IMR-90 (cell line): ENCODE measurements around the gene CCL5. TPM values are rescaled to one million over a fixed set of nuclear protein-coding genes. Genes with fewer than 3 reads are reported as not detected.

Source experiments
- ATAC-seq: fragments of 200-7000 bp; cut with Tn5 transposase; 2 replicates; pipeline ENCODE4 v1.9.1; 2020; ENCODE audit warnings: low read depth, mild to moderate bottlenecking, moderate library complexity
- BruUV-seq: library from RNA; stranded (reverse); fragments of 400-500 nt; replicated peaks from 2 replicates; lab custom pipeline; 2021; lab: Mats Ljungman, UMichigan
- CTCF ChIA-PET: fragments of 300-600 bp; formaldehyde crosslinking; extraction: SDS; loops from one replicate; lab custom pipeline; 2021; ENCODE audit warnings: antibody characterized with exemption; lab: Yijun Ruan, JAX
- POLR2A ChIA-PET: fragments of 300-600 bp; sonication (Branson Sonifier 250); formaldehyde crosslinking; loops from one replicate; lab custom pipeline; 2022; ENCODE audit warnings: antibody characterized with exemption; ENCODE audit not compliant: unreplicated experiment; lab: Charles Lee
- DNase-seq: peaks from one replicate; pipeline ENCODE4 v3.0.0; 2013
- H2AFZ ChIP-seq: replicated peaks from 2 replicates; pipeline ENCODE3; 2013; ENCODE audit warnings: low read length, mild to moderate bottlenecking; ENCODE audit not compliant: poor library complexity
- H2AK5ac ChIP-seq: 2 replicates; pipeline ENCODE4 v1.6.1; 2013; ENCODE audit warnings: low read depth, low read length, inconsistent platforms
- H2AK9ac ChIP-seq: replicated peaks from 2 replicates; pipeline ENCODE3; 2013; ENCODE audit warnings: mild to moderate bottlenecking, low read depth, low read length, moderate library complexity; ENCODE audit not compliant: poor library complexity
- H2BK120ac ChIP-seq: 2 replicates; pipeline ENCODE4 v1.6.1; 2013; ENCODE audit warnings: low read depth, low read length, inconsistent platforms
- H2BK15ac ChIP-seq: 3 replicates; pipeline ENCODE4 v1.6.1; 2013; ENCODE audit warnings: low read depth, low read length, inconsistent platforms
- H2BK20ac ChIP-seq: 2 replicates; pipeline ENCODE4 v1.6.1; 2013; ENCODE audit warnings: low read depth, mild to moderate bottlenecking, inconsistent platforms, low read length, moderate library complexity
- H2BK5ac ChIP-seq: 2 replicates; pipeline ENCODE4 v1.6.1; 2013; ENCODE audit warnings: mild to moderate bottlenecking, low read depth, low read length, inconsistent platforms; ENCODE audit not compliant: poor library complexity, severe bottlenecking
- H3K14ac ChIP-seq: replicated peaks from 2 replicates; pipeline ENCODE4 v1.6.1; 2013; ENCODE audit warnings: low read depth, low read length, inconsistent platforms
- H3K18ac ChIP-seq: 2 replicates; pipeline ENCODE4 v1.6.1; 2013; ENCODE audit warnings: low read depth, low read length, control low read depth
- H3K23ac ChIP-seq: 2 replicates; pipeline ENCODE4 v1.6.1; 2013; ENCODE audit warnings: low read depth, low read length, inconsistent platforms
- H3K27ac ChIP-seq: 2 replicates; pipeline ENCODE4 v1.5.1; 2013; ENCODE audit warnings: mild to moderate bottlenecking, control low read depth, low read length; ENCODE audit not compliant: insufficient read depth
- H3K27me3 ChIP-seq: 2 replicates; pipeline ENCODE4 v1.6.1; 2013; ENCODE audit warnings: low read length; ENCODE audit not compliant: control insufficient read depth, insufficient read depth
- H3K36me3 ChIP-seq: 2 replicates; pipeline ENCODE4 v1.6.1; 2013; ENCODE audit warnings: low read length, mixed read lengths; ENCODE audit not compliant: control insufficient read depth, insufficient read depth
- H3K4ac ChIP-seq: 2 replicates; pipeline ENCODE4 v1.6.1; 2013; ENCODE audit warnings: low read depth, low read length, inconsistent platforms
- H3K4me1 ChIP-seq: 2 replicates; pipeline ENCODE4 v1.6.1; 2013; ENCODE audit warnings: low read length, mixed read lengths; ENCODE audit not compliant: control insufficient read depth, insufficient read depth
- H3K4me2 ChIP-seq: 2 replicates; pipeline ENCODE4 v1.6.1; 2013; ENCODE audit warnings: low read depth, mild to moderate bottlenecking, control low read depth, low read length, moderate library complexity
- H3K4me3 ChIP-seq: 2 replicates; pipeline ENCODE4 v1.5.1; 2013; ENCODE audit warnings: low read depth, mild to moderate bottlenecking, control low read depth, low read length, moderate library complexity; ENCODE audit not compliant: insufficient read depth
- H3K56ac ChIP-seq: 2 replicates; pipeline ENCODE4 v1.6.1; 2013; ENCODE audit warnings: low read length, inconsistent platforms; ENCODE audit not compliant: insufficient read depth; ENCODE audit errors: extremely low read depth
- H3K79me1 ChIP-seq, 2 experiments: 2 replicates each; pipeline ENCODE4 v1.6.1; 2013; ENCODE audit warnings: low read length in 2 of 2, inconsistent platforms in 1 of 2, low read depth in 1 of 2
- H3K9ac ChIP-seq: 2 replicates; pipeline ENCODE4 v1.6.1; 2013; ENCODE audit warnings: low read depth, low read length, control low read depth
- H3K9me1 ChIP-seq: 2 replicates; pipeline ENCODE4 v1.6.1; 2013; ENCODE audit warnings: low read length, inconsistent platforms; ENCODE audit not compliant: insufficient read depth
- H3K9me3 ChIP-seq: 2 replicates; pipeline ENCODE4 v1.6.1; 2013; ENCODE audit warnings: low read length; ENCODE audit not compliant: control insufficient read depth, insufficient read depth
- H4K20me1 ChIP-seq: 2 replicates; pipeline ENCODE4 v1.6.1; 2013; ENCODE audit warnings: low read length, inconsistent platforms; ENCODE audit not compliant: insufficient read depth
- H4K5ac ChIP-seq: 2 replicates; pipeline ENCODE4 v1.6.1; 2013; ENCODE audit warnings: mild to moderate bottlenecking, low read depth, low read length, control low read depth
- H4K8ac ChIP-seq, 2 experiments: 2 replicates each; pipeline ENCODE4 v1.6.1; 2013; ENCODE audit warnings: low read depth in 2 of 2, low read length in 2 of 2, control low read depth in 1 of 2, inconsistent platforms in 1 of 2
- H4K91ac ChIP-seq: 2 replicates; pipeline ENCODE4 v1.6.1; 2013; ENCODE audit warnings: low read depth, low read length, inconsistent platforms; ENCODE audit not compliant: insufficient read depth
- BHLHE40 ChIP-seq: fragments of 150-350 bp; IDR thresholded peaks from 2 replicates; pipeline ENCODE4 v1.6.1; 2016; ENCODE audit warnings: mild to moderate bottlenecking, low read depth, low read length
- CEBPB ChIP-seq: IDR thresholded peaks from 2 replicates; pipeline ENCODE4 v1.6.1; 2012; ENCODE audit warnings: low read depth, low read length, improper control_type of control experiment
- CHD1 ChIP-seq: IDR thresholded peaks from 2 replicates; pipeline ENCODE4 v1.6.1; 2012; ENCODE audit warnings: low read depth, low read length, improper control_type of control experiment
- FOS ChIP-seq: fragments of 150-350 bp; IDR thresholded peaks from 2 replicates; pipeline ENCODE4 v1.6.1; 2016; ENCODE audit warnings: low read depth, low read length
- MAFK ChIP-seq: IDR thresholded peaks from 2 replicates; pipeline ENCODE4 v1.6.1; 2012; ENCODE audit warnings: low read depth, low read length, improper control_type of control experiment
- MAZ ChIP-seq: IDR thresholded peaks from 2 replicates; pipeline ENCODE4 v1.6.1; 2012; ENCODE audit warnings: low read depth, mild to moderate bottlenecking, low read length, improper control_type of control experiment, moderate library complexity, borderline replicate concordance
- MXI1 ChIP-seq: IDR thresholded peaks from 2 replicates; pipeline ENCODE4 v1.6.1; 2012; ENCODE audit warnings: low read depth, mild to moderate bottlenecking, low read length, moderate library complexity, borderline replicate concordance
- NFE2L2 ChIP-seq: fragments of 150-350 bp; IDR thresholded peaks from 2 replicates; pipeline ENCODE4 v1.6.1; 2016; ENCODE audit warnings: low read depth, mild to moderate bottlenecking, low read length
- POLR2A ChIP-seq: IDR thresholded peaks from 2 replicates; pipeline ENCODE4 v1.6.1; 2012; ENCODE audit warnings: mild to moderate bottlenecking, low read depth, low read length
- RAD21 ChIP-seq: IDR thresholded peaks from 2 replicates; pipeline ENCODE4 v1.6.1; 2012; ENCODE audit warnings: low read length, improper control_type of control experiment
- RCOR1 ChIP-seq: IDR thresholded peaks from 2 replicates; pipeline ENCODE4 v1.6.1; 2012; ENCODE audit warnings: mild to moderate bottlenecking, low read length, improper control_type of control experiment; ENCODE audit not compliant: insufficient replicate concordance
- RFX5 ChIP-seq: IDR thresholded peaks from 2 replicates; pipeline ENCODE4 v1.8.0; 2012; ENCODE audit warnings: low read depth, mild to moderate bottlenecking, low read length, moderate library complexity
- SMC3 ChIP-seq: fragments of 150-350 bp; IDR thresholded peaks from 2 replicates; pipeline ENCODE4 v1.6.1; 2016; ENCODE audit warnings: low read depth, mild to moderate bottlenecking, antibody characterized with exemption, low read length, moderate library complexity
- WGBS, 2 experiments: methylation state at CpG; one replicate each; pipeline versions ENCODE4 v1.1.5 to v1.1.7; 2013; ENCODE audit warnings: missing lambda C conversion rate in 2 of 2; ENCODE audit not compliant: insufficient read length in 1 of 2; ENCODE audit errors: extremely low coverage in 2 of 2; 5-methylcytosine and 5-hydroxymethylcytosine counted together
- dilution Hi-C: fragments of 300-500 bp; cut with HindIII; formaldehyde crosslinking; loops from one replicate; pipeline ENCODE4 v1.14.3; 2018; ENCODE audit warnings: low sequenced_read_pairs; ENCODE audit not compliant: unreplicated experiment
- in situ Hi-C: fragments of 300-500 bp; cut with MboI; formaldehyde crosslinking; loops from 3 replicates; pipeline ENCODE4 v1.14.3; 2019; ENCODE audit warnings: low sequenced_read_pairs, inconsistent platforms, mixed read lengths
- intact Hi-C: fragments of 100-400 bp; cut with micrococcal nuclease; formaldehyde crosslinking; loops from 2 replicates; pipeline ENCODE4 v1.10.0; 2022
- polyA plus RNA-seq, 3 experiments: library from polyadenylated mRNA; depleted of rRNA; stranded (reverse); fragments of >200 nt; gene quantifications; 2 replicates each; pipeline ENCODE4 v1.2.3, GENCODE V29; 2012; ENCODE audit warnings: low replicate concordance in 1 of 3
- total RNA-seq: library from RNA; depleted of rRNA; stranded (reverse); fragments of >200 nt; gene quantifications from 2 replicates; pipeline ENCODE4 v1.2.3, GENCODE V29; 2012
- TF ChIP-seq, protein P1 (sequence below): conservative IDR thresholded peaks from 2 replicates; pipeline ENCODE4 v1.5.1; 2012; ENCODE audit warnings: mild to moderate bottlenecking, low read depth, low read length, improper control_type of control experiment
- TF ChIP-seq, protein P2 (sequence below): fragments of 150-350 bp; IDR thresholded peaks from 2 replicates; pipeline ENCODE4 v1.6.1; 2017; ENCODE audit warnings: mild to moderate bottlenecking, antibody characterized with exemption, low read length, low read depth
- TF ChIP-seq, protein P3 (sequence below): fragments of 150-350 bp; IDR thresholded peaks from 2 replicates; pipeline ENCODE4 v1.6.1; 2016; ENCODE audit warnings: low read depth, mild to moderate bottlenecking, low read length, moderate library complexity, borderline replicate concordance

Gene CCL5
- total and polyA plus RNA-seq, 2 of the 4 experiments (the other 2 are of a cell fraction) = not detected

DNA sequence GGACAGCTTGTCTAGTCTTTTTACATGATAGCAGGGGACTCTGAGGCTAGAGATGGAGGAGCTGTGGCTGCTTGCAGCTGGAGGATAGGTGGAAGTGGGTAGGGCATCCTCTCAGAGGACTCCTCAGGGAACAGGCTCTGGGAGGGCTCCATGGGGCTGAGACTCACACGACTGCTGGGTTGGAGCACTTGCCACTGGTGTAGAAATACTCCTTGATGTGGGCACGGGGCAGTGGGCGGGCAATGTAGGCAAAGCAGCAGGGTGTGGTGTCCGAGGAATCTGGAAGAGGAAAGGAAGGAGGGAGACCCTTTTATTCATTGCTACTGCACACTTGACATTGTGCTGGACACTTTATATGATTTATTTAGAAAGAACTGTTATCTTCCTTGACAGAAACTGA lies 1.8 kb downstream of the CCL5 start:
- no peak overlapping the region for H4K8ac ChIP-seq
- H3K27ac ChIP-seq = no peak overlapping the region
- TF ChIP-seq MXI1 (no peak), FOS (no peak), BHLHE40 (no peak), MAZ (no peak), RCOR1 (no peak), POLR2A (no peak), RAD21 (no peak), CHD1 (no peak), CEBPB (no peak), RFX5 (no peak), NFE2L2 (no peak), MAFK (no peak), SMC3 (no peak)
- TF ChIP-seq, protein P1, sequence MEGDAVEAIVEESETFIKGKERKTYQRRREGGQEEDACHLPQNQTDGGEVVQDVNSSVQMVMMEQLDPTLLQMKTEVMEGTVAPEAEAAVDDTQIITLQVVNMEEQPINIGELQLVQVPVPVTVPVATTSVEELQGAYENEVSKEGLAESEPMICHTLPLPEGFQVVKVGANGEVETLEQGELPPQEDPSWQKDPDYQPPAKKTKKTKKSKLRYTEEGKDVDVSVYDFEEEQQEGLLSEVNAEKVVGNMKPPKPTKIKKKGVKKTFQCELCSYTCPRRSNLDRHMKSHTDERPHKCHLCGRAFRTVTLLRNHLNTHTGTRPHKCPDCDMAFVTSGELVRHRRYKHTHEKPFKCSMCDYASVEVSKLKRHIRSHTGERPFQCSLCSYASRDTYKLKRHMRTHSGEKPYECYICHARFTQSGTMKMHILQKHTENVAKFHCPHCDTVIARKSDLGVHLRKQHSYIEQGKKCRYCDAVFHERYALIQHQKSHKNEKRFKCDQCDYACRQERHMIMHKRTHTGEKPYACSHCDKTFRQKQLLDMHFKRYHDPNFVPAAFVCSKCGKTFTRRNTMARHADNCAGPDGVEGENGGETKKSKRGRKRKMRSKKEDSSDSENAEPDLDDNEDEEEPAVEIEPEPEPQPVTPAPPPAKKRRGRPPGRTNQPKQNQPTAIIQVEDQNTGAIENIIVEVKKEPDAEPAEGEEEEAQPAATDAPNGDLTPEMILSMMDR = no peak
- TF ChIP-seq, protein P2, sequence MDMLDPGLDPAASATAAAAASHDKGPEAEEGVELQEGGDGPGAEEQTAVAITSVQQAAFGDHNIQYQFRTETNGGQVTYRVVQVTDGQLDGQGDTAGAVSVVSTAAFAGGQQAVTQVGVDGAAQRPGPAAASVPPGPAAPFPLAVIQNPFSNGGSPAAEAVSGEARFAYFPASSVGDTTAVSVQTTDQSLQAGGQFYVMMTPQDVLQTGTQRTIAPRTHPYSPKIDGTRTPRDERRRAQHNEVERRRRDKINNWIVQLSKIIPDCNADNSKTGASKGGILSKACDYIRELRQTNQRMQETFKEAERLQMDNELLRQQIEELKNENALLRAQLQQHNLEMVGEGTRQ = no peak
- TF ChIP-seq, protein P3, sequence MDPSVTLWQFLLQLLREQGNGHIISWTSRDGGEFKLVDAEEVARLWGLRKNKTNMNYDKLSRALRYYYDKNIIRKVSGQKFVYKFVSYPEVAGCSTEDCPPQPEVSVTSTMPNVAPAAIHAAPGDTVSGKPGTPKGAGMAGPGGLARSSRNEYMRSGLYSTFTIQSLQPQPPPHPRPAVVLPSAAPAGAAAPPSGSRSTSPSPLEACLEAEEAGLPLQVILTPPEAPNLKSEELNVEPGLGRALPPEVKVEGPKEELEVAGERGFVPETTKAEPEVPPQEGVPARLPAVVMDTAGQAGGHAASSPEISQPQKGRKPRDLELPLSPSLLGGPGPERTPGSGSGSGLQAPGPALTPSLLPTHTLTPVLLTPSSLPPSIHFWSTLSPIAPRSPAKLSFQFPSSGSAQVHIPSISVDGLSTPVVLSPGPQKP = no peak
- CTCF ChIA-PET = no interaction called here
- no peaks in the 10 kb centered on the region for H3K9me1 ChIP-seq
- no peaks in the 10 kb centered on the region for H3K36me3 ChIP-seq
- peaks cover 3% of the 10 kb centered on the region; the same call in 1 of the 2 replicates for H3K27me3 ChIP-seq
- ATAC-seq = no peak
- H2AFZ ChIP-seq = no peak overlapping the region
- BruUV-seq = no TSS peak
- dilution Hi-C loops = no loop called here
- intact Hi-C loops = no loop called here
- no peaks in the 10 kb centered on the region for H3K9me3 ChIP-seq
- H3K23ac ChIP-seq = no peak overlapping the region
- no peak for DNase-seq
- no peak overlapping the region for H4K5ac ChIP-seq
- H3K18ac ChIP-seq = no peak overlapping the region
- no peak overlapping the region for H2BK20ac ChIP-seq
- POLR2A ChIA-PET = no interaction called here
- H3K14ac ChIP-seq = no peak overlapping the region
- no peak overlapping the region for H3K4me2 ChIP-seq
- no peak overlapping the region for H4K91ac ChIP-seq
- H2BK120ac ChIP-seq = no peak overlapping the region
- no peak overlapping the region for H3K4me3 ChIP-seq
- in situ Hi-C loops = no loop called here
- H3K4me1 ChIP-seq = no peaks in the 10 kb centered on the region
- no peak overlapping the region for H3K9ac ChIP-seq
- no peaks in the 10 kb centered on the region for H3K79me1 ChIP-seq
- H2BK15ac ChIP-seq = no peak overlapping the region
- no CpG with 5 or more reads among the region's 4 CpGs for WGBS, 2 experiments
- H3K4ac ChIP-seq = no peak overlapping the region
- H2BK5ac ChIP-seq = no peak overlapping the region
- H2AK5ac ChIP-seq = no peak overlapping the region
- H3K56ac ChIP-seq = no peak overlapping the region
- no peak overlapping the region for H2AK9ac ChIP-seq
- no peaks in the 10 kb centered on the region for H4K20me1 ChIP-seq
